RWPE2 (cell line): ENCODE data around the gene BHLHE23.
A peak's percentile ranks its signal among the peaks of the same experiment; 100 is the strongest.

Source experiments
- ATAC-seq: fragments of 200-7000 bp; cut with Tn5 transposase; 3 replicates; pipeline ENCODE4 v1.9.1; 2021; ENCODE audit warnings: low read depth
- DNase-seq: peaks from one replicate; pipeline ENCODE4 v3.0.0-alpha.2; 2020; ENCODE audit warnings: low spot score
- H3K27ac ChIP-seq: fragments of 450-650 bp; 2 replicates; pipeline ENCODE4 v1.5.1; 2017; ENCODE audit warnings: mild to moderate bottlenecking; ENCODE audit not compliant: poor library complexity, severe bottlenecking
- H3K27me3 ChIP-seq: fragments of 250-450 bp; sonication (Bioruptor Pico); 2 replicates; pipeline ENCODE4 v1.5.1; 2021; ENCODE audit warnings: mild to moderate bottlenecking, moderate library complexity; ENCODE audit not compliant: insufficient read depth, poor library complexity, severe bottlenecking
- H3K36me3 ChIP-seq: fragments of 250-450 bp; sonication (Bioruptor Pico); 2 replicates; pipeline ENCODE4 v1.5.1; 2020; ENCODE audit warnings: low read depth, mild to moderate bottlenecking, moderate library complexity
- H3K4me1 ChIP-seq: fragments of 250-450 bp; sonication (Bioruptor Pico); 2 replicates; pipeline ENCODE4 v1.5.1; 2021; ENCODE audit warnings: mild to moderate bottlenecking, moderate library complexity; ENCODE audit not compliant: insufficient read depth, poor library complexity, severe bottlenecking
- H3K4me3 ChIP-seq: fragments of 250-450 bp; sonication (Bioruptor Pico); 2 replicates; pipeline ENCODE4 v1.5.1; 2021; ENCODE audit warnings: mild to moderate bottlenecking, moderate library complexity; ENCODE audit not compliant: severe bottlenecking
- H3K9me3 ChIP-seq: fragments of 250-450 bp; sonication (Bioruptor Pico); 2 replicates; pipeline ENCODE4 v1.5.1; 2021; ENCODE audit warnings: mild to moderate bottlenecking, moderate library complexity; ENCODE audit not compliant: severe bottlenecking
- CTCF ChIP-seq: fragments of 450-650 bp; IDR thresholded peaks from one replicate; pipeline ENCODE4 v1.5.1; 2017; ENCODE audit warnings: mild to moderate bottlenecking, moderate library complexity; ENCODE audit not compliant: poor library complexity, severe bottlenecking

Gene BHLHE23

GRCh38 chr20:62991863-62992262, 14.9 kb downstream of the BHLHE23 start:
- no peak overlapping the region for H3K4me3 ChIP-seq
- no peak overlapping the region for H3K27ac ChIP-seq
- DNase-seq (no peak), ATAC-seq (no peak)
- H3K9me3 ChIP-seq: no peaks in the 10 kb centered on the region
- no peaks in the 10 kb centered on the region for H3K4me1 ChIP-seq
- H3K36me3 ChIP-seq: no peaks in the 10 kb centered on the region
- H3K27me3 ChIP-seq: peaks cover 76% of the 10 kb centered on the region
- no peak for TF ChIP-seq CTCF

GRCh38 chr20:62991196-62991807, 15.5 kb downstream of the BHLHE23 start:
- Histone ChIP-seq H3K4me1 (no peaks in the 10 kb centered on the region), H3K27me3 (peaks cover 72% of the 10 kb centered on the region), H3K36me3 (no peaks in the 10 kb centered on the region), H3K4me3 (no peak overlapping the region), H3K27ac (no peak overlapping the region), H3K9me3 (no peaks in the 10 kb centered on the region)
- TF ChIP-seq CTCF: no peak
- ATAC-seq (peak; percentile 15; the same call in 1 of the 3 replicates), DNase-seq (no peak)

- Histone ChIP-seq H3K27ac (no peak overlapping the region), H3K27me3 (peaks cover 66% of the 10 kb centered on the region), H3K9me3 (no peaks in the 10 kb centered on the region), H3K4me3 (no peak overlapping the region), H3K36me3 (no peaks in the 10 kb centered on the region), H3K4me1 (no peaks in the 10 kb centered on the region)
- DNase-seq (no peak), ATAC-seq (0 out of 3 replicates have a peak, but pooled peaks have one; percentile 2)
- TF ChIP-seq CTCF: no peak
These were observed 16.4 kb downstream of the BHLHE23 start for GRCh38 chr20:62990306-62990825.

- Histone ChIP-seq H3K36me3 (no peaks in the 10 kb centered on the region), H3K9me3 (no peaks in the 10 kb centered on the region), H3K27me3 (peaks cover 63% of the 10 kb centered on the region), H3K4me3 (no peak overlapping the region), H3K27ac (no peak overlapping the region), H3K4me1 (no peaks in the 10 kb centered on the region)
- TF ChIP-seq CTCF: no peak
- ATAC-seq (no peak), DNase-seq (no peak)
These were observed 17.6 kb downstream of the BHLHE23 start for GRCh38 chr20:62989201-62989601.

- TF ChIP-seq CTCF: no peak
- no peaks in the 10 kb centered on the region for H3K4me1 ChIP-seq
- H3K27ac ChIP-seq: no peak overlapping the region
- no peaks in the 10 kb centered on the region for H3K36me3 ChIP-seq
- H3K4me3 ChIP-seq: no peak overlapping the region
- DNase-seq (no peak), ATAC-seq (no peak)
- H3K27me3 ChIP-seq: peaks cover 67% of the 10 kb centered on the region
- H3K9me3 ChIP-seq: no peaks in the 10 kb centered on the region
These were observed 19.6 kb downstream of the BHLHE23 start for GRCh38 chr20:62987114-62987513.
